Measurements from ENCODE around the gene CFAP45.
"Not testable (repeated sequence)": the region's sequence is repeated elsewhere in the genome, so short reads cannot be mapped to it uniquely, and the experiment has no call there.

The CFAP45 gene

GRCh38 chr1:159900755-159901360 lies 893 bp upstream of the CFAP45 start:
- DNase-seq, result no peak

- not testable (repeated sequence) for DNase-seq
Measured at GRCh38 chr1:159899634-159900033, 331 bp downstream of the CFAP45 start.

GRCh38 chr1:159898527-159898926 lies 1.4 kb downstream of the CFAP45 start:
- DNase-seq, result no peak

- DNase-seq, result no peak
Measured at GRCh38 chr1:159897962-159898361, 2.0 kb downstream of the CFAP45 start.

- DNase-seq, result no peak
Measured at GRCh38 chr1:159896546-159896930, 3.4 kb downstream of the CFAP45 start.

- no peak for DNase-seq
Measured at GRCh38 chr1:159895836-159896545, 4.0 kb downstream of the CFAP45 start.

GRCh38 chr1:159895286-159895685 lies 4.7 kb downstream of the CFAP45 start:
- DNase-seq, result no peak

- no peak for DNase-seq
Measured at GRCh38 chr1:159892944-159893343, 7.0 kb downstream of the CFAP45 start.

- peak; percentile 84 for DNase-seq
Measured at GRCh38 chr1:159891275-159892157, 8.4 kb downstream of the CFAP45 start.

- DNase-seq, result no peak
Measured at GRCh38 chr1:159890390-159890789, 9.6 kb downstream of the CFAP45 start.

- no peak for DNase-seq
Measured at GRCh38 chr1:159889821-159890252, 10.1 kb downstream of the CFAP45 start.

GRCh38 chr1:159889202-159889601 lies 10.8 kb downstream of the CFAP45 start:
- no peak for DNase-seq

GRCh38 chr1:159884296-159884695 lies 15.7 kb downstream of the CFAP45 start:
- DNase-seq, result no peak

- no peak for DNase-seq
Measured at GRCh38 chr1:159883134-159883533, 16.8 kb downstream of the CFAP45 start.

GRCh38 chr1:159882527-159882862 lies 17.5 kb downstream of the CFAP45 start:
- DNase-seq, result no peak

- peak; percentile 28 for DNase-seq
Measured at GRCh38 chr1:159881622-159882526, 18.1 kb downstream of the CFAP45 start.

GRCh38 chr1:159880430-159880829 lies 19.5 kb downstream of the CFAP45 start:
- no peak for DNase-seq

GRCh38 chr1:159879977-159880376 lies 20.0 kb downstream of the CFAP45 start:
- no peak for DNase-seq

- no peak for DNase-seq
Measured at GRCh38 chr1:159879136-159879535, 20.8 kb downstream of the CFAP45 start.

GRCh38 chr1:159877695-159878444 lies 22.1 kb downstream of the CFAP45 start:
- DNase-seq, result no peak

GRCh38 chr1:159873530-159874143 lies 26.3 kb downstream of the CFAP45 start:
- no peak for DNase-seq

GRCh38 chr1:159872891-159873290 lies 27.1 kb downstream of the CFAP45 start:
- DNase-seq, result no peak
